Measurements from ENCODE around the gene UGDH. TPM values are rescaled to one million over a fixed set of nuclear protein-coding genes. Genes with fewer than 3 reads are reported as not detected.
"Not testable (repeated sequence)": the region's sequence is repeated elsewhere in the genome, so short reads cannot be mapped to it uniquely, and the experiment has no call there.

UGDH gene
- total and polyA plus RNA-seq, 7 experiments from 2014 or later = 6.9 to 20.9 (median 18.2) TPM

GRCh38 chr4:39516407-39516966, 10.8 kb downstream of the UGDH start:
- H3K36me3 ChIP-seq (ENCODE audit: control insufficient read depth in 2 of 3, insufficient read depth in 3 of 3, low read length in 3 of 3) = peaks cover 0 to 15% (median 0%) of the 10 kb centered on the region in 3 experiments
- intact Hi-C loops (cut with micrococcal nuclease) = no loop called here
- H3K36me3 Mint-ChIP-seq = peaks cover 5 to 11% (median 9%) of the 10 kb centered on the region in 5 donors
- no peak for DNase-seq
- H3K27ac Mint-ChIP-seq = no peak overlapping the region
- no peak overlapping the region for H3K4me3 Mint-ChIP-seq
- H3K9me3 Mint-ChIP-seq = no peaks in the 10 kb centered on the region
- ChIA-PET POLR2A (no interaction called here), CTCF (no interaction called here)
- ATAC-seq = no peak
- no peaks in the 10 kb centered on the region for H3K27me3 Mint-ChIP-seq
- no peaks in the 10 kb centered on the region for H3K4me1 Mint-ChIP-seq
- H3K27me3 ChIP-seq (ENCODE audit: control insufficient read depth in 2 of 2, insufficient read depth in 2 of 2, low read length in 2 of 2) = no peaks in the 10 kb centered on the region
- no peak overlapping the region for H3K4me3 ChIP-seq (ENCODE audit: low read length)
- H3K4me1 ChIP-seq (ENCODE audit: control insufficient read depth in 2 of 2, insufficient read depth in 2 of 2, low read length in 2 of 2) = no peaks in the 10 kb centered on the region
- no peaks in the 10 kb centered on the region for H3K9me3 ChIP-seq (ENCODE audit: control insufficient read depth in 2 of 3, low read length in 3 of 3)
- no peak overlapping the region for H3K27ac ChIP-seq (ENCODE audit: low read depth, low read length)

DNA sequence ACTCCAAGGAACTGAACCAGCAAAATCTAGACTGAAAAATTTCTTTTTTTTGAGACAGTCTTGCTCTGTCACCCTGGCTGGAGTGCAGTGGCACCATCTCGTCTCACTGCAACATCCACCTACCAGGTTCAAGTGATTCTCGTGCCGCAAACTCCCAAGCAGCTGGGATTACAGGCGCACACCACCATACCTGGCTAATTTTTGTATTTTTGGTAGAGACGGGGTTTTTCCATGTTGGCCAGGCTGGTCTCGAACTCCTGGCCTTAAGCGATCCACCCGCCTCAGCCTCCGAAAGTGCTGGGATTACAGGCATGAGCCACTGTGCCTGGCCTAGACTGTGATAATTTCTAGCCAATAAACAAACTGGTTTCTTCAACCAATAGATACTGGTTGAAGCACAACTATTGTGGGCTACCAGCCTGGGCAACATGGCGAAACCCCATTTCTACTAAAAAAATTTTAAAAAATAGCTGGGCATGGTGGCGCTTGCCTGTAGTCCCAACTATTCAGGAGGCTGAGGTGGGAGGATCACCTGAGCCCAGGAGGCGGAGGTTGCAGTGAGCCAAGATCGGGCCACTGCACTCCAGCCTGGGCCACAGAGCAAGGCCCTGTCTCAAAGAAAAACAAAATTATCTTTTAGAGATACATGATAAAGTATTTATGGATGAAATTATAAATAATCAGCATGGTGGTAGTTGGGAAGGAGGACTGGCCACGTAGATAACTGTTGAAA, 11.4 kb downstream of the UGDH start:
- H3K4me3 ChIP-seq (ENCODE audit: low read length); CTCF ChIA-PET; H3K4me1 Mint-ChIP-seq; H3K4me3 Mint-ChIP-seq; H3K9me3 ChIP-seq (ENCODE audit: control insufficient read depth in 2 of 3, low read length in 3 of 3); H3K27ac ChIP-seq (ENCODE audit: low read depth, low read length); H3K27me3 ChIP-seq (ENCODE audit: control insufficient read depth in 2 of 2, insufficient read depth in 2 of 2, low read length in 2 of 2); H3K4me1 ChIP-seq (ENCODE audit: control insufficient read depth in 2 of 2, insufficient read depth in 2 of 2, low read length in 2 of 2); H3K9me3 Mint-ChIP-seq; ATAC-seq; H3K27me3 Mint-ChIP-seq; POLR2A ChIA-PET; intact Hi-C loops (cut with micrococcal nuclease); DNase-seq; H3K27ac Mint-ChIP-seq: not testable (repeated sequence)
- peaks cover 5 to 11% (median 9%) of the 10 kb centered on the region in 5 donors for H3K36me3 Mint-ChIP-seq
- peaks cover 0 to 15% (median 0%) of the 10 kb centered on the region in 3 experiments for H3K36me3 ChIP-seq (ENCODE audit: control insufficient read depth in 2 of 3, insufficient read depth in 3 of 3, low read length in 3 of 3)

GRCh38 chr4:39514888-39515401, 12.3 kb downstream of the UGDH start:
- no peak overlapping the region for H3K4me3 ChIP-seq (ENCODE audit: low read length)
- POLR2A ChIA-PET = no interaction called here

GRCh38 chr4:39514266-39514665, 13.0 kb downstream of the UGDH start:
- POLR2A ChIA-PET = not testable (repeated sequence)

More at GRCh38 chr4:39514888-39515401, 12.3 kb downstream of the UGDH start:
- H3K27me3 Mint-ChIP-seq = no peaks in the 10 kb centered on the region
- Histone ChIP-seq H3K27ac (ENCODE audit: low read depth, low read length) (no peak overlapping the region), H3K9me3 (ENCODE audit: control insufficient read depth in 2 of 3, low read length in 3 of 3) (no peaks in the 10 kb centered on the region), H3K4me1 (ENCODE audit: control insufficient read depth in 2 of 2, insufficient read depth in 2 of 2, low read length in 2 of 2) (no peaks in the 10 kb centered on the region), H3K36me3 (ENCODE audit: control insufficient read depth in 2 of 3, insufficient read depth in 3 of 3, low read length in 3 of 3) (peaks cover 0 to 15% (median 0%) of the 10 kb centered on the region in 3 experiments), H3K27me3 (ENCODE audit: control insufficient read depth in 2 of 2, insufficient read depth in 2 of 2, low read length in 2 of 2) (no peaks in the 10 kb centered on the region)
- intact Hi-C loops (cut with micrococcal nuclease) = no loop called here
- H3K36me3 Mint-ChIP-seq = peaks cover 5 to 16% (median 10%) of the 10 kb centered on the region in 5 donors
- H3K27ac Mint-ChIP-seq = peak overlapping the region in 1 of 9 donors; percentile 36
- H3K4me1 Mint-ChIP-seq = no peaks in the 10 kb centered on the region
- no peak for DNase-seq
- no peak overlapping the region for H3K4me3 Mint-ChIP-seq
- no peak for ATAC-seq
- no peaks in the 10 kb centered on the region for H3K9me3 Mint-ChIP-seq
- CTCF ChIA-PET = no interaction called here

DNA sequence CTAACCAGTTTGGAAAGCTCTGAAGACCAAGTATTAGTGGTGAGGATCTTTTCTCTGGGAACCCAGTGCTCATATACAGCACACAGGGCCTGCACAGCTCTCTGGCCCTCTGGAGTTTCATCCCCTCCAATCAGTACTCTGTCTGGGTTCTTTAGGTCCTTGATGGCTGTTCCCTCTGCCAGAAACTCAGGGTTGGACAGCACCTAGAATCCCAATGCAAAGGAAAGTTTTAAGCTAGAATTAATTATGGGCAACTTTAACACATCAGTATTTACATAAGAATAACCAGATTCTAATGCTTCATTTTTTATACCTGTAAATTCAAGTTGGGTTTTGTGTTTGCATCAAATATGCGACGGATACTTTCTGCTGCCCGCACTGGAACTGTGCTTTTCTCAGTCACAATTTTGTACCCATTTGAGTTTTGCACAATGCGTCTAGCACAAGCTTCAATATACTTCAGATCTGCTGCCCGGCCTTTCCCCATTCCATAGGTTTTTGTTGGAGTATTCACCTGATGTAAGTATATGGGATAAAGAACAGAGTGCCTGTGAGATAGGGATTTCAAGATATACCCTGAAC, 16.8 kb downstream of the UGDH start:
- no peaks in the 10 kb centered on the region for H3K9me3 ChIP-seq (ENCODE audit: control insufficient read depth in 2 of 3, low read length in 3 of 3)
- no peaks in the 10 kb centered on the region for H3K27me3 Mint-ChIP-seq
- DNase-seq = no peak
- H3K27ac ChIP-seq (ENCODE audit: low read depth, low read length) = no peak overlapping the region
- H3K9me3 Mint-ChIP-seq = no peaks in the 10 kb centered on the region
- H3K4me1 ChIP-seq (ENCODE audit: control insufficient read depth in 2 of 2, insufficient read depth in 2 of 2, low read length in 2 of 2) = no peaks in the 10 kb centered on the region
- no peaks in the 10 kb centered on the region for H3K4me1 Mint-ChIP-seq
- CTCF ChIA-PET = interaction anchor here (0.5 to 0.6 kb wide), 2 partner anchors 12 to 1384 kb away, joined by 3 read pairs; no protein-coding TSS in a partner anchor
- H3K36me3 Mint-ChIP-seq = peaks cover 5 to 31% (median 8%) of the 10 kb centered on the region in 5 donors
- POLR2A ChIA-PET = interaction anchor here (0.7 kb wide), 1 partner anchor 378 kb away, joined by 7 read pairs; no protein-coding TSS in a partner anchor
- H3K4me3 Mint-ChIP-seq = no peak overlapping the region
- no peak overlapping the region for H3K4me3 ChIP-seq (ENCODE audit: low read length)
- no peak for ATAC-seq
- H3K27me3 ChIP-seq (ENCODE audit: control insufficient read depth in 2 of 2, insufficient read depth in 2 of 2, low read length in 2 of 2) = no peaks in the 10 kb centered on the region
- peaks cover 0 to 39% (median 0%) of the 10 kb centered on the region in 3 experiments for H3K36me3 ChIP-seq (ENCODE audit: control insufficient read depth in 2 of 3, insufficient read depth in 3 of 3, low read length in 3 of 3)
- intact Hi-C loops (cut with micrococcal nuclease) = no loop called here
- no peak overlapping the region for H3K27ac Mint-ChIP-seq

More at GRCh38 chr4:39514266-39514665, 13.0 kb downstream of the UGDH start:
- H3K4me3 Mint-ChIP-seq; H3K27ac ChIP-seq (ENCODE audit: low read depth, low read length); DNase-seq; H3K27ac Mint-ChIP-seq; H3K4me1 ChIP-seq (ENCODE audit: control insufficient read depth in 2 of 2, insufficient read depth in 2 of 2, low read length in 2 of 2); intact Hi-C loops (cut with micrococcal nuclease); CTCF ChIA-PET; H3K9me3 Mint-ChIP-seq; H3K9me3 ChIP-seq (ENCODE audit: control insufficient read depth in 2 of 3, low read length in 3 of 3); H3K4me1 Mint-ChIP-seq; H3K27me3 ChIP-seq (ENCODE audit: control insufficient read depth in 2 of 2, insufficient read depth in 2 of 2, low read length in 2 of 2); H3K27me3 Mint-ChIP-seq; H3K4me3 ChIP-seq (ENCODE audit: low read length); ATAC-seq: not testable (repeated sequence)
- H3K36me3 Mint-ChIP-seq = peaks cover 5 to 23% (median 10%) of the 10 kb centered on the region in 5 donors
- H3K36me3 ChIP-seq (ENCODE audit: control insufficient read depth in 2 of 3, insufficient read depth in 3 of 3, low read length in 3 of 3) = peaks cover 0 to 17% (median 0%) of the 10 kb centered on the region in 3 experiments

- Mint-ChIP-seq H3K36me3 (peaks cover 0 to 50% (median 10%) of the 10 kb centered on the region in 5 donors), H3K27ac (no peak overlapping the region), H3K27me3 (no peaks in the 10 kb centered on the region), H3K4me1 (no peaks in the 10 kb centered on the region), H3K9me3 (no peaks in the 10 kb centered on the region), H3K4me3 (no peak overlapping the region)
- H3K27ac ChIP-seq (ENCODE audit: low read depth, low read length) = no peak overlapping the region
- peaks cover 5 to 61% (median 6%) of the 10 kb centered on the region in 3 experiments for H3K36me3 ChIP-seq (ENCODE audit: control insufficient read depth in 2 of 3, insufficient read depth in 3 of 3, low read length in 3 of 3)
- no peaks in the 10 kb centered on the region for H3K9me3 ChIP-seq (ENCODE audit: control insufficient read depth in 2 of 3, low read length in 3 of 3)
- ATAC-seq = no peak
- POLR2A ChIA-PET = no interaction called here
- H3K4me1 ChIP-seq (ENCODE audit: control insufficient read depth in 2 of 2, insufficient read depth in 2 of 2, low read length in 2 of 2) = no peaks in the 10 kb centered on the region
- no peak for DNase-seq
- intact Hi-C loops (cut with micrococcal nuclease) = no loop called here
- no peak overlapping the region for H3K4me3 ChIP-seq (ENCODE audit: low read length)
- no peaks in the 10 kb centered on the region for H3K27me3 ChIP-seq (ENCODE audit: control insufficient read depth in 2 of 2, insufficient read depth in 2 of 2, low read length in 2 of 2)
- CTCF ChIA-PET = interaction anchor here (1.2 kb wide), 1 partner anchor 36 kb away, joined by 3 read pairs; no protein-coding TSS in a partner anchor
Observed at GRCh38 chr4:39505581-39505980, 21.7 kb downstream of the UGDH start.

Data from naive thymus-derived CD4-positive, alpha-beta T cell (primary cell).